ENCODE data around the gene DSC3.
"Not testable (repeated sequence)": the region's sequence is repeated elsewhere in the genome, so short reads cannot be mapped to it uniquely, and the experiment has no call there.

The DSC3 gene

GRCh38 chr18:31034541-31034940 lies 8.0 kb downstream of the DSC3 start:
- no peak overlapping the region for H2AFZ ChIP-seq (ENCODE audit: low read length)
- TF ChIP-seq EZH2 (optimal IDR thresholded peaks at IDR 0.05; ENCODE audit: low read depth, low read length) = no peak
- TF ChIP-seq EZH2phosphoT487 (IDR thresholded peaks at IDR 0.05; ENCODE audit: low read length) = no peak
- no peak for TF ChIP-seq CTCF (IDR thresholded peaks at IDR 0.05; ENCODE audit: low read length)
- no peak overlapping the region for H3K9ac ChIP-seq (ENCODE audit: low read length)
- H3K4me1 ChIP-seq (ENCODE audit: low read length) = no peaks in the 10 kb centered on the region
- H3K36me3 ChIP-seq (replicated peaks; ENCODE audit: insufficient read depth, low read length) = no peaks in the 10 kb centered on the region
- no peaks in the 10 kb centered on the region for H3K9me2 ChIP-seq (replicated peaks; ENCODE audit: insufficient read depth, low read length)
- H4K20me1 ChIP-seq (ENCODE audit: insufficient read depth, low read length) = no peaks in the 10 kb centered on the region
- H3K4me2 ChIP-seq (ENCODE audit: low read depth, low read length) = no peak overlapping the region
- no peak for DNase-seq
- no peak overlapping the region for H3K27ac ChIP-seq (ENCODE audit: low read length)
- no peaks in the 10 kb centered on the region for H3K27me3 ChIP-seq (replicated peaks; ENCODE audit: insufficient read depth, low read length)
- no peaks in the 10 kb centered on the region for H3K9me3 ChIP-seq (replicated peaks; ENCODE audit: insufficient read depth, low read length)
- no peaks in the 10 kb centered on the region for H3K79me2 ChIP-seq (ENCODE audit: low read length)
- no peaks in the 10 kb centered on the region for H3F3A ChIP-seq (ENCODE audit: insufficient read depth, low read length)
- H3K4me3 ChIP-seq (ENCODE audit: low read length) = no peak overlapping the region

GRCh38 chr18:31030574-31031278 lies 11.8 kb downstream of the DSC3 start:
- no peak for TF ChIP-seq CTCF (IDR thresholded peaks at IDR 0.05; ENCODE audit: low read length)
- no peak for TF ChIP-seq EZH2phosphoT487 (IDR thresholded peaks at IDR 0.05; ENCODE audit: low read length)
- no peak for TF ChIP-seq EZH2 (optimal IDR thresholded peaks at IDR 0.05; ENCODE audit: low read depth, low read length)
- no peak for DNase-seq
- Histone ChIP-seq H3K27ac (ENCODE audit: low read length) (no peak overlapping the region), H3K4me2 (ENCODE audit: low read depth, low read length) (no peak overlapping the region), H3K4me1 (ENCODE audit: low read length) (no peaks in the 10 kb centered on the region), H3K9me3 (replicated peaks; ENCODE audit: insufficient read depth, low read length) (no peaks in the 10 kb centered on the region), H3K4me3 (ENCODE audit: low read length) (no peak overlapping the region), H3K9ac (ENCODE audit: low read length) (no peak overlapping the region), H3K79me2 (ENCODE audit: low read length) (no peaks in the 10 kb centered on the region), H4K20me1 (ENCODE audit: insufficient read depth, low read length) (no peaks in the 10 kb centered on the region), H2AFZ (ENCODE audit: low read length) (no peak overlapping the region; the same call in 1 of the 2 replicates), H3K36me3 (replicated peaks; ENCODE audit: insufficient read depth, low read length) (no peaks in the 10 kb centered on the region), H3K9me2 (replicated peaks; ENCODE audit: insufficient read depth, low read length) (no peaks in the 10 kb centered on the region), H3K27me3 (replicated peaks; ENCODE audit: insufficient read depth, low read length) (no peaks in the 10 kb centered on the region), H3F3A (ENCODE audit: insufficient read depth, low read length) (no peaks in the 10 kb centered on the region)

- Histone ChIP-seq H3K4me1 (ENCODE audit: low read length) (no peaks in the 10 kb centered on the region), H2AFZ (ENCODE audit: low read length) (no peak overlapping the region), H3K9me2 (replicated peaks; ENCODE audit: insufficient read depth, low read length) (no peaks in the 10 kb centered on the region), H3K27me3 (replicated peaks; ENCODE audit: insufficient read depth, low read length) (no peaks in the 10 kb centered on the region), H3K4me2 (ENCODE audit: low read depth, low read length) (no peak overlapping the region), H3K9me3 (replicated peaks; ENCODE audit: insufficient read depth, low read length) (no peaks in the 10 kb centered on the region), H3K79me2 (ENCODE audit: low read length) (no peaks in the 10 kb centered on the region), H3K27ac (ENCODE audit: low read length) (no peak overlapping the region), H4K20me1 (ENCODE audit: insufficient read depth, low read length) (no peaks in the 10 kb centered on the region), H3K36me3 (replicated peaks; ENCODE audit: insufficient read depth, low read length) (no peaks in the 10 kb centered on the region), H3K4me3 (ENCODE audit: low read length) (no peak overlapping the region), H3F3A (ENCODE audit: insufficient read depth, low read length) (no peaks in the 10 kb centered on the region), H3K9ac (ENCODE audit: low read length) (no peak overlapping the region)
- no peak for DNase-seq
- TF ChIP-seq EZH2 (optimal IDR thresholded peaks at IDR 0.05; ENCODE audit: low read depth, low read length) (no peak), EZH2phosphoT487 (IDR thresholded peaks at IDR 0.05; ENCODE audit: low read length) (no peak), CTCF (IDR thresholded peaks at IDR 0.05; ENCODE audit: low read length) (no peak)
Observed at GRCh38 chr18:31015715-31016434, 26.7 kb downstream of the DSC3 start.

GRCh38 chr18:31011455-31011854 lies 31.1 kb downstream of the DSC3 start:
- H3K79me2 ChIP-seq (ENCODE audit: low read length); DNase-seq; H3K27ac ChIP-seq (ENCODE audit: low read length): not testable (repeated sequence)

More at GRCh38 chr18:31011455-31011854, 31.1 kb downstream of the DSC3 start:
- not testable (repeated sequence) for H3F3A ChIP-seq (ENCODE audit: insufficient read depth, low read length); H3K36me3 ChIP-seq (replicated peaks; ENCODE audit: insufficient read depth, low read length); H4K20me1 ChIP-seq (ENCODE audit: insufficient read depth, low read length); H3K4me3 ChIP-seq (ENCODE audit: low read length); H3K9me3 ChIP-seq (replicated peaks; ENCODE audit: insufficient read depth, low read length); H3K9ac ChIP-seq (ENCODE audit: low read length); H3K4me2 ChIP-seq (ENCODE audit: low read depth, low read length); H3K9me2 ChIP-seq (replicated peaks; ENCODE audit: insufficient read depth, low read length); H2AFZ ChIP-seq (ENCODE audit: low read length); H3K4me1 ChIP-seq (ENCODE audit: low read length); H3K27me3 ChIP-seq (replicated peaks; ENCODE audit: insufficient read depth, low read length)
